ENCODE results near the gene SIRT7. TPM values are rescaled to one million over a fixed set of nuclear protein-coding genes. Genes with fewer than 3 reads are reported as not detected.

SIRT7 gene
- total RNA-seq, 2 experiments from 2014 or later = 56.7 to 57.5 TPM

- no peak overlapping the region for H3K27ac ChIP-seq (ENCODE audit: low read depth in 1 of 2, low read length in 2 of 2)
- peaks cover 8% of the 10 kb centered on the region for H3K4me1 Mint-ChIP-seq (ENCODE audit: low read depth)
- peaks cover 26% of the 10 kb centered on the region for H3K36me3 ChIP-seq (ENCODE audit: insufficient read depth, low read length)
- DNase-seq (no peak), ATAC-seq (ENCODE audit: poor library complexity) (no peak)
- CTCF ChIA-PET = no interaction called here
- TF ChIP-seq, protein P1, sequence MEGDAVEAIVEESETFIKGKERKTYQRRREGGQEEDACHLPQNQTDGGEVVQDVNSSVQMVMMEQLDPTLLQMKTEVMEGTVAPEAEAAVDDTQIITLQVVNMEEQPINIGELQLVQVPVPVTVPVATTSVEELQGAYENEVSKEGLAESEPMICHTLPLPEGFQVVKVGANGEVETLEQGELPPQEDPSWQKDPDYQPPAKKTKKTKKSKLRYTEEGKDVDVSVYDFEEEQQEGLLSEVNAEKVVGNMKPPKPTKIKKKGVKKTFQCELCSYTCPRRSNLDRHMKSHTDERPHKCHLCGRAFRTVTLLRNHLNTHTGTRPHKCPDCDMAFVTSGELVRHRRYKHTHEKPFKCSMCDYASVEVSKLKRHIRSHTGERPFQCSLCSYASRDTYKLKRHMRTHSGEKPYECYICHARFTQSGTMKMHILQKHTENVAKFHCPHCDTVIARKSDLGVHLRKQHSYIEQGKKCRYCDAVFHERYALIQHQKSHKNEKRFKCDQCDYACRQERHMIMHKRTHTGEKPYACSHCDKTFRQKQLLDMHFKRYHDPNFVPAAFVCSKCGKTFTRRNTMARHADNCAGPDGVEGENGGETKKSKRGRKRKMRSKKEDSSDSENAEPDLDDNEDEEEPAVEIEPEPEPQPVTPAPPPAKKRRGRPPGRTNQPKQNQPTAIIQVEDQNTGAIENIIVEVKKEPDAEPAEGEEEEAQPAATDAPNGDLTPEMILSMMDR (IDR thresholded peaks at IDR 0.05) = no peak
- H3K9me3 ChIP-seq (ENCODE audit: control insufficient read depth in 1 of 2, insufficient read depth in 1 of 2, low read length in 2 of 2) = peaks cover 0 to 5% of the 10 kb centered on the region in 2 experiments
- no peak overlapping the region for H3K27ac Mint-ChIP-seq
- H3K27me3 Mint-ChIP-seq = peaks cover 13% of the 10 kb centered on the region
- peaks cover 7 to 11% of the 10 kb centered on the region in 2 experiments for H3K27me3 ChIP-seq (ENCODE audit: control insufficient read depth in 1 of 2, insufficient read depth in 2 of 2, low read length in 2 of 2)
- intact Hi-C loops (cut with DNase I, micrococcal nuclease) = no loop called here
- no peak overlapping the region for H3K4me3 Mint-ChIP-seq
- H3K9me3 Mint-ChIP-seq = no peaks in the 10 kb centered on the region
- no peak overlapping the region for H3K4me3 ChIP-seq (ENCODE audit: low read length)
- peaks cover 25% of the 10 kb centered on the region for H3K36me3 Mint-ChIP-seq (ENCODE audit: low read depth)
- POLR2A ChIA-PET = interaction anchor here (1.1 kb wide), 1 partner anchor 34 kb away, joined by 3 read pairs; the partner anchor contains the start of gene ARHGDIA
- peaks cover 19% of the 10 kb centered on the region for H3K4me1 ChIP-seq (ENCODE audit: insufficient read depth, low read length)
Observed at GRCh38 chr17:81904600-81905423, 13.2 kb downstream of the SIRT7 start.

DNA sequence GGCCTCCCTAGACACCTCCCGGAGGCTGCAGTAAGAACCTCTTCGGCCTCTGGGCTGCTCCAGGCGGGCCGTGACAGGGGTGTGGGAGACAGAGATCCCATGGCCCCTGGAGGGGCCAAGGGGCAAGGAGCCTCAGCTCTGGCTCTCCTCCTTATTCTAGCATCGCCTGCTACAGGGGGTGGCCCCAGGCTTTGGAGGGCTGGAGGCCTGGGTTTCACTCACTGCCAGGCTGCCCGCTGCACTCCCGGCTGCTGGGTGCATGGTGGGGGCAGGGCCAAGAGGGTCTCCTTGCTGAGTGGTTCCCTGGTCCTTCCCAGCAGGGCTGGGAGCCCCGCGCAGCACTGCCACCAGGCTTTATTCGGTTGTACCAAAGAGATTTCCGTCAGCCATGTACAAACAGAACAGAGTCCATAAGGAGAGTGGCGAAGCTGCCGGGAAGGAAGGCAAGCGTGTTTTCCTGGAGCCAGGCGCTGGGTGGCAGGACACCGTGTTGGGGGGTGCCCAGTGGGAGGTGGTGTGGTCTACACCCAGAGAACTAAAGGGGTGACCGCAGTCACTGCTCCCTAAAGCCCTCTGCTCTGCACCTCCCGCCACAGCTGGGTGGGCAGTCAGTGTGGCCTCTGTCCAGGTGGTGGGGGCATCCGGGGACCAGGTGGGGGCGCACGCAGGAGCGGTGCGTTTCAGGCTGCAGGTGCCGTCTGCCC lies 13.9 kb downstream of the SIRT7 start:
- TF ChIP-seq, protein P1 (IDR thresholded peaks at IDR 0.05) = no peak
- no peak overlapping the region for H3K4me3 ChIP-seq (ENCODE audit: low read length)
- no peak for DNase-seq
- peaks cover 0 to 5% of the 10 kb centered on the region in 2 experiments for H3K9me3 ChIP-seq (ENCODE audit: control insufficient read depth in 1 of 2, insufficient read depth in 1 of 2, low read length in 2 of 2)
- H3K27me3 Mint-ChIP-seq = peaks cover 13% of the 10 kb centered on the region
- H3K27ac Mint-ChIP-seq = no peak overlapping the region
- ChIA-PET CTCF (no interaction called here), POLR2A (interaction anchor here (1.1 kb wide), 1 partner anchor 33 kb away, joined by 3 read pairs; the partner anchor contains the start of gene ARHGDIA)
- H3K27me3 ChIP-seq (ENCODE audit: control insufficient read depth in 1 of 2, insufficient read depth in 2 of 2, low read length in 2 of 2) = peaks cover 7 to 11% of the 10 kb centered on the region in 2 experiments
- H3K36me3 ChIP-seq (ENCODE audit: insufficient read depth, low read length) = peaks cover 26% of the 10 kb centered on the region
- intact Hi-C loops (cut with DNase I, micrococcal nuclease) = no loop called here
- no peak overlapping the region for H3K4me3 Mint-ChIP-seq
- H3K4me1 ChIP-seq (ENCODE audit: insufficient read depth, low read length) = peaks cover 14% of the 10 kb centered on the region
- H3K9me3 Mint-ChIP-seq = no peaks in the 10 kb centered on the region
- H3K27ac ChIP-seq (ENCODE audit: low read depth in 1 of 2, low read length in 2 of 2) = no peak overlapping the region
- ATAC-seq (ENCODE audit: poor library complexity) = no peak
- peaks cover 8% of the 10 kb centered on the region for H3K4me1 Mint-ChIP-seq (ENCODE audit: low read depth)
- peaks cover 27% of the 10 kb centered on the region for H3K36me3 Mint-ChIP-seq (ENCODE audit: low read depth)

GRCh38 chr17:81903415-81903831 lies 14.6 kb downstream of the SIRT7 start:
- Histone ChIP-seq H3K4me3 (ENCODE audit: low read length) (no peak overlapping the region), H3K9me3 (ENCODE audit: control insufficient read depth in 1 of 2, insufficient read depth in 1 of 2, low read length in 2 of 2) (peaks cover 0 to 5% of the 10 kb centered on the region in 2 experiments), H3K4me1 (ENCODE audit: insufficient read depth, low read length) (peaks cover 14% of the 10 kb centered on the region), H3K27me3 (ENCODE audit: control insufficient read depth in 1 of 2, insufficient read depth in 2 of 2, low read length in 2 of 2) (peaks cover 7 to 11% of the 10 kb centered on the region in 2 experiments), H3K36me3 (ENCODE audit: insufficient read depth, low read length) (peaks cover 29% of the 10 kb centered on the region), H3K27ac (ENCODE audit: low read depth in 1 of 2, low read length in 2 of 2) (no peak overlapping the region)
- ChIA-PET POLR2A (no interaction called here), CTCF (no interaction called here)
- no peak for ATAC-seq (ENCODE audit: poor library complexity)
- DNase-seq = no peak
- Mint-ChIP-seq H3K4me1 (ENCODE audit: low read depth) (peaks cover 8% of the 10 kb centered on the region), H3K27me3 (peaks cover 13% of the 10 kb centered on the region), H3K4me3 (no peak overlapping the region), H3K27ac (no peak overlapping the region), H3K36me3 (ENCODE audit: low read depth) (peaks cover 28% of the 10 kb centered on the region), H3K9me3 (no peaks in the 10 kb centered on the region)
- TF ChIP-seq, protein P1 (IDR thresholded peaks at IDR 0.05) = no peak
- intact Hi-C loops (cut with DNase I, micrococcal nuclease) = no loop called here

Measured in CD4-positive, alpha-beta T cell (primary cell).